Endothelial cell of coronary artery (primary cell): ENCODE results near the gene MAP3K15. TPM values are rescaled to one million over a fixed set of nuclear protein-coding genes. Genes with fewer than 3 reads are reported as not detected.

Experiments
- total RNA-seq: library from RNA; depleted of rRNA; stranded (reverse); fragments of >200 nt; gene quantifications from 2 replicates; pipeline ENCODE4 v1.2.3, GENCODE V29; 2014

Gene MAP3K15, protein sequence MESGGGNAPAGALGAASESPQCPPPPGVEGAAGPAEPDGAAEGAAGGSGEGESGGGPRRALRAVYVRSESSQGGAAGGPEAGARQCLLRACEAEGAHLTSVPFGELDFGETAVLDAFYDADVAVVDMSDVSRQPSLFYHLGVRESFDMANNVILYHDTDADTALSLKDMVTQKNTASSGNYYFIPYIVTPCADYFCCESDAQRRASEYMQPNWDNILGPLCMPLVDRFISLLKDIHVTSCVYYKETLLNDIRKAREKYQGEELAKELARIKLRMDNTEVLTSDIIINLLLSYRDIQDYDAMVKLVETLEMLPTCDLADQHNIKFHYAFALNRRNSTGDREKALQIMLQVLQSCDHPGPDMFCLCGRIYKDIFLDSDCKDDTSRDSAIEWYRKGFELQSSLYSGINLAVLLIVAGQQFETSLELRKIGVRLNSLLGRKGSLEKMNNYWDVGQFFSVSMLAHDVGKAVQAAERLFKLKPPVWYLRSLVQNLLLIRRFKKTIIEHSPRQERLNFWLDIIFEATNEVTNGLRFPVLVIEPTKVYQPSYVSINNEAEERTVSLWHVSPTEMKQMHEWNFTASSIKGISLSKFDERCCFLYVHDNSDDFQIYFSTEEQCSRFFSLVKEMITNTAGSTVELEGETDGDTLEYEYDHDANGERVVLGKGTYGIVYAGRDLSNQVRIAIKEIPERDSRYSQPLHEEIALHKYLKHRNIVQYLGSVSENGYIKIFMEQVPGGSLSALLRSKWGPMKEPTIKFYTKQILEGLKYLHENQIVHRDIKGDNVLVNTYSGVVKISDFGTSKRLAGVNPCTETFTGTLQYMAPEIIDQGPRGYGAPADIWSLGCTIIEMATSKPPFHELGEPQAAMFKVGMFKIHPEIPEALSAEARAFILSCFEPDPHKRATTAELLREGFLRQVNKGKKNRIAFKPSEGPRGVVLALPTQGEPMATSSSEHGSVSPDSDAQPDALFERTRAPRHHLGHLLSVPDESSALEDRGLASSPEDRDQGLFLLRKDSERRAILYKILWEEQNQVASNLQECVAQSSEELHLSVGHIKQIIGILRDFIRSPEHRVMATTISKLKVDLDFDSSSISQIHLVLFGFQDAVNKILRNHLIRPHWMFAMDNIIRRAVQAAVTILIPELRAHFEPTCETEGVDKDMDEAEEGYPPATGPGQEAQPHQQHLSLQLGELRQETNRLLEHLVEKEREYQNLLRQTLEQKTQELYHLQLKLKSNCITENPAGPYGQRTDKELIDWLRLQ (N-terminal part only)
- total RNA-seq = 0.09 TPM in 2 replicates

GRCh38 chrX:19514791-19515614 lies at the start of gene MAP3K15:
Gene MAP3K15 (minus strand): TSS chrX:19515508. CDS start chrX:19515261, 247 bp downstream.

DNA sequence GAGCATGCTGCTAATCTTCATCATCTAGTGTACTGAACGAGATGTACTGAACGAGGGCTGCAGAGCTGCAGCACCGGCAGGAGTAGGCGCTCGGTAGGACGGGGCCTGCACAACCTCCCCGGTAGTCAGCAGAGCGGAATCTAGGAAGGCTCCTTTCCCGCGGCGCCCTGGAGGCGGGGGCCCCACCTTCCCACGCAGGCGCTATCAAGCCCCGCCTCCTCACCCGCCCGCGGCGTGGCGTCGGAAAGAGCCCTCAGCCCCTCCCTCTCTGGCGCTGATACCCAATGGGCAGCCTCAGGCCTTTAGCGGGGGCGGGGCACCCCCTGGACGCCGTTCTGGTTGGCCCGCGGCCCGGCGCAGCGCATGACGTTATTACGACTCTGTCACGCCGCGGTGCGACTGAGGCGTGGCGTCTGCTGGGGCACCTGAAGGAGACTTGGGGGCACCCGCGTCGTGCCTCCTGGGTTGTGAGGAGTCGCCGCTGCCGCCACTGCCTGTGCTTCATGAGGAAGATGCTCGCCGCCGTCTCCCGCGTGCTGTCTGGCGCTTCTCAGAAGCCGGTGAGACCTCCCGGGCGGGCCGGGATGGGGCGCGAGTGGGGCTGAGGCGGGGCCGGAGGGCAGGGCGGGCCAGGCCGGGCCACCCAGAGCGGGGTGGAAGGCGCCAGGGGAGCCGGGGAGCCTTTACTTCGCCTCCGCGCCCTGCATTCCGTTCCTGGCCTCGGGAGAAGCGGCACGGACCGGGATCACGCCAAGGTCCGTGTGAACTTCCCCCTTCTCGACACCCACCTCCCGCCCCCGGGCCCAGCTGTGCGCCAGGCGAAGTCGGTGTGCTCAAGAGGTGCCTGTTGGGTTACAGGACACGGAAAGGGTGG lies 171.5 kb downstream of the MAP3K15 start, which contains the start of gene PDHA1:
Gene PDHA1, plus strand, starts transcription at position 393 of the 874 bp plus-strand sequence. Its CDS starts 111 bp downstream, at position 504.

Other genes starting within 250 kb of the MAP3K15 start
- gene PDHA1, start 171.6 kb downstream of the MAP3K15 start, total RNA-seq = 102 and 124 TPM in 2 replicates